GM06990 (cell line): ENCODE data around the gene RNF133.

ENCODE experiments used
- DNase-seq: peaks from one replicate; pipeline ENCODE4 v3.0.0-alpha.2; 2011; ENCODE audit not compliant: insufficient read length; ENCODE audit errors: extremely low read depth
- H3K27me3 ChIP-seq: replicated peaks from 2 replicates; pipeline ENCODE4 v1.6.0; 2011; ENCODE audit warnings: low read length; ENCODE audit not compliant: control insufficient read depth, insufficient read depth
- H3K36me3 ChIP-seq: 2 replicates; pipeline ENCODE4 v1.5.1; 2011; ENCODE audit warnings: low read length; ENCODE audit not compliant: control insufficient read depth, insufficient read depth
- H3K4me3 ChIP-seq: replicated peaks from 2 replicates; pipeline ENCODE4 v1.5.1; 2011; ENCODE audit warnings: low read depth, mild to moderate bottlenecking, control low read depth, low read length
- CTCF ChIP-seq: IDR thresholded peaks from 2 replicates; pipeline ENCODE4 v1.5.1; 2011; ENCODE audit warnings: low read length, control low read depth, mild to moderate bottlenecking, inconsistent platforms; ENCODE audit not compliant: insufficient read depth, poor library complexity, severe bottlenecking

RNF133 gene

GRCh38 chr7:122717356-122718089, 18.6 kb upstream of the RNF133 start:
- TF ChIP-seq CTCF = no peak
- no peak for DNase-seq
- H3K36me3 ChIP-seq = no peaks in the 10 kb centered on the region
- no peaks in the 10 kb centered on the region for H3K27me3 ChIP-seq
- no peak overlapping the region for H3K4me3 ChIP-seq

DNA sequence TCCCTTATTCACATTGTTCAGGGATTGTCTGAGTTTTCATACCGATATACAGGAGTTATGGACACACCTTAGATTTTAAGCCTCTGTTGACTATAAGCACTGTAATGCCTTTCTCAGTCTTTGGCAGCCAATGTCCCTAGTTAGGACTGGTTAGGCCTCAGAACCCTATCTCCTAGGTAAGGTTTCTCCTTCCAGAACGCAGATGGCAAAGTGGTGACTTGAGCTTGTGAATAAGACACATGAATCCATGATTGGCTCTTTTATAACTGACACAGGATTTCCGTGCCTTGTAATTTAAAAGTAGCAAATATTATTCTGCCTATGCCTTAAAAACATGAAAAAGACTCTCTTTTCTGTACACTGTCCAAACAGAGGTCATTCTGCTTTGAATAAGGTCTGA, 16.3 kb upstream of the RNF133 start:
- no peak overlapping the region for H3K4me3 ChIP-seq
- no peaks in the 10 kb centered on the region for H3K27me3 ChIP-seq
- H3K36me3 ChIP-seq = no peaks in the 10 kb centered on the region
- no peak for TF ChIP-seq CTCF
- no peak for DNase-seq

GRCh38 chr7:122710916-122711315, 12.0 kb upstream of the RNF133 start:
- H3K4me3 ChIP-seq = no peak overlapping the region
- no peaks in the 10 kb centered on the region for H3K36me3 ChIP-seq
- TF ChIP-seq CTCF = no peak
- DNase-seq = no peak
- H3K27me3 ChIP-seq = no peaks in the 10 kb centered on the region

DNA sequence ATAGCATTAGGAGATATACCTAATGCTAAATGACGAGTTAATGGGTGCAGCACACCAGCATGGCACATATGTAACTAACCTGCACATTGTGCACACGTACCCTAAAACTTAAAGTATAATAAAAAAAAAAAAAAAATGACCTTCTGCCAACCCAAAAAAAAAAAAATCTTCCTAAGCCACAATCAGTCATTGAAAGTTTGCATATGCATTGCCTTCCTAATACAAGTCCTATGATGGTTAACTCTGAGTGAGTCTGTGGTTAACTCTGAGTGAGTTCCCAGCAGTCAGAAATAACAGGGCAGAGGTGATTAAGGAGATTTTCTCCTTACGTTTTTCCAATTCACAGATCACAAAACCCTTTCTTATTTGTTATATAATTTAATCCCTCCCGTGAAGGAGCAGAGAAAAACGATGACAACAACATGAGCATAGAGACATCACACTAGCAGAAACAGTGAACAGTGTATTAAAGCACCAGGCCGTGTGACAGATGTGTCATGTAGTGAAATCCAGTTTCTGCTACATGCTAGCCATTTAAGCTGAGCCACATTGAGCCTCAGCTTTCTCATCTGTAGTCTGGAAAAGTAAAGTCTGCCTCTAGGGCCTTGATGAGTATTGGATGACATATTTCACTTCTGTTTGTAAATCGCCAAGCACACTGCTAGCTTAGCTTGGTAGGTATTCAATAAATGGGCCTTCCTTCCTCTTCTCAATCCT, 11.2 kb upstream of the RNF133 start:
- no peak for TF ChIP-seq CTCF
- DNase-seq = no peak
- Histone ChIP-seq H3K4me3 (no peak overlapping the region), H3K27me3 (no peaks in the 10 kb centered on the region), H3K36me3 (no peaks in the 10 kb centered on the region)

GRCh38 chr7:122706836-122707235, 7.9 kb upstream of the RNF133 start:
- no peak for DNase-seq

More at GRCh38 chr7:122706836-122707235, 7.9 kb upstream of the RNF133 start:
- H3K36me3 ChIP-seq = no peaks in the 10 kb centered on the region
- TF ChIP-seq CTCF = no peak
- H3K27me3 ChIP-seq = no peaks in the 10 kb centered on the region
- no peak overlapping the region for H3K4me3 ChIP-seq
